Stimulated activated CD8-positive, alpha-beta memory T cell treated with anti-CD3 and anti-CD28 coated beads, Interleukin-7, amount 100 ng/mL, for 1 hour (primary cell): Measurements from ENCODE around the gene KDM3B.
A peak's percentile ranks its signal among the peaks of the same experiment; 100 is the strongest.
"Not testable (repeated sequence)": the region's sequence is repeated elsewhere in the genome, so short reads cannot be mapped to it uniquely, and the experiment has no call there.

Source experiments
- DNase-seq, 2 donors: peaks; one replicate each; pipeline ENCODE4 v3.0.0-alpha.2; 2020; ENCODE audit warnings: low read depth in 2 of 2

KDM3B gene

GRCh38 chr5:138389332-138389731 lies 36.8 kb downstream of the KDM3B start:
- no peak for DNase-seq

- DNase-seq, result not testable (repeated sequence)
Measured at GRCh38 chr5:138389911-138390310, 37.4 kb downstream of the KDM3B start.

- DNase-seq, result no peak
Measured at GRCh38 chr5:138391859-138392386, 39.4 kb downstream of the KDM3B start.

- no peak for DNase-seq
Measured at GRCh38 chr5:138402640-138403039, 50.2 kb downstream of the KDM3B start.

GRCh38 chr5:138408023-138408422 lies 55.5 kb downstream of the KDM3B start:
- no peak for DNase-seq

GRCh38 chr5:138410996-138411640 lies 58.6 kb downstream of the KDM3B start:
- DNase-seq, result not testable (repeated sequence)

GRCh38 chr5:138418444-138418843 lies 66.0 kb downstream of the KDM3B start:
- no peak for DNase-seq

- DNase-seq, result no peak
Measured at GRCh38 chr5:138425079-138425478, 72.6 kb downstream of the KDM3B start.

- DNase-seq, result no peak
Measured at GRCh38 chr5:138435943-138436342, 83.5 kb downstream of the KDM3B start.

- DNase-seq, result no peak
Measured at GRCh38 chr5:138438003-138438723, 85.7 kb downstream of the KDM3B start.

- DNase-seq, result peak in 1 of 2 donors; percentile 15
Measured at GRCh38 chr5:138438724-138439476, 86.4 kb downstream of the KDM3B start, which contains the start of gene REEP2. TSS of gene REEP2 (plus strand) at chr5:138439057. CDS start at chr5:138439209, 152 bp downstream.

GRCh38 chr5:138439477-138440158 lies 87.1 kb downstream of the KDM3B start:
- no peak for DNase-seq

- no peak for DNase-seq
Measured at GRCh38 chr5:138440159-138441073, 87.9 kb downstream of the KDM3B start.

- no peak for DNase-seq
Measured at GRCh38 chr5:138441221-138441620, 88.7 kb downstream of the KDM3B start.

GRCh38 chr5:138444078-138444773 lies 91.7 kb downstream of the KDM3B start:
- no peak for DNase-seq

- DNase-seq, result no peak
Measured at GRCh38 chr5:138444774-138445546, 92.5 kb downstream of the KDM3B start.

- no peak for DNase-seq
Measured at GRCh38 chr5:138445547-138446271, 93.2 kb downstream of the KDM3B start.

- no peak for DNase-seq
Measured at GRCh38 chr5:138448070-138448469, 95.6 kb downstream of the KDM3B start.
